Lower leg skin (tissue), 4 donors: Measurements from ENCODE around the gene DNAI2. TPM values are rescaled to one million over a fixed set of nuclear protein-coding genes. Genes with fewer than 3 reads are reported as not detected.

Experiments
- DNase-seq, 2 donors: peaks; one replicate each; pipeline ENCODE4 v3.0.0-alpha.2; 2019; ENCODE audit warnings: low spot score in 2 of 2
- H3K4me3 ChIP-seq: fragments of 200-600 bp; sonication (generic); 2 replicates; pipeline ENCODE4 v1.5.1; 2017; ENCODE audit warnings: mild to moderate bottlenecking, low read depth; ENCODE audit not compliant: poor library complexity, severe bottlenecking
- CTCF ChIP-seq, 3 donors: fragments of 450-650 bp; IDR thresholded peaks; one replicate each; pipeline ENCODE4 v1.5.1; 2016; ENCODE audit warnings: antibody characterized with exemption in 3 of 3, mild to moderate bottlenecking in 3 of 3, moderate library complexity in 2 of 3
- POLR2A ChIP-seq, 2 donors: fragments of 450-650 bp; IDR thresholded peaks; one replicate each; pipeline ENCODE4 v1.6.1; 2016 to 2017; ENCODE audit warnings: antibody characterized with exemption in 2 of 2, mild to moderate bottlenecking in 1 of 2, moderate library complexity in 1 of 2
- WGBS, 2 donors: methylation state at CpG; one replicate each; pipeline ENCODE4 v1.1.5; 2018; 5-methylcytosine and 5-hydroxymethylcytosine counted together
- intact Hi-C: fragments of 100-400 bp; cut with DNase I; formaldehyde crosslinking; loops from one replicate; pipeline ENCODE4 v1.15.0; 2023; ENCODE audit warnings: low total_unique reads
- total RNA-seq, 4 donors: library from RNA; depleted of rRNA; stranded (reverse); fragments of >200 nt; gene quantifications; one replicate each; pipeline ENCODE4 v1.1.0, GENCODE V29; 2016

DNAI2 gene
- total RNA-seq, 4 donors from 2014 or later, result 0.57 TPM; not detected in 3

GRCh38 chr17:74335529-74336062 is 61.6 kb downstream of the DNAI2 start:
- intact Hi-C loops, result no loop called here
- TF ChIP-seq CTCF (IDR thresholded peaks at IDR 0.05) (no peak), POLR2A (IDR thresholded peaks at IDR 0.05) (no peak)
- no peak overlapping the region for H3K4me3 ChIP-seq
- 79 to 88% methylated on average over 4 to 5 of the region's 5 CpGs for WGBS, 2 donors
- DNase-seq, result no peak

GRCh38 chr17:74336307-74336706 is 62.3 kb downstream of the DNAI2 start:
- no peak for DNase-seq
- TF ChIP-seq CTCF (IDR thresholded peaks at IDR 0.05) (no peak), POLR2A (IDR thresholded peaks at IDR 0.05) (no peak)
- WGBS, 2 donors, result 81 to 83% methylated on average over 7 of the region's 7 CpGs
- intact Hi-C loops, result no loop called here
- H3K4me3 ChIP-seq, result no peak overlapping the region

- WGBS, 2 donors, result 69 to 74% methylated on average over 10 to 12 of the region's 12 CpGs
- intact Hi-C loops, result no loop called here
- DNase-seq, result no peak
- TF ChIP-seq POLR2A (IDR thresholded peaks at IDR 0.05) (no peak), CTCF (IDR thresholded peaks at IDR 0.05) (no peak)
- no peak overlapping the region for H3K4me3 ChIP-seq
Measured at GRCh38 chr17:74337834-74338500, 63.9 kb downstream of the DNAI2 start.

GRCh38 chr17:74339537-74340195 is 65.6 kb downstream of the DNAI2 start:
- TF ChIP-seq POLR2A (IDR thresholded peaks at IDR 0.05) (no peak), CTCF (IDR thresholded peaks at IDR 0.05) (no peak)
- intact Hi-C loops, result no loop called here
- 68 to 84% methylated on average over 17 to 19 of the region's 19 CpGs for WGBS, 2 donors

GRCh38 chr17:74340470-74341023 is 66.5 kb downstream of the DNAI2 start:
- no peak overlapping the region for H3K4me3 ChIP-seq
- intact Hi-C loops, result no loop called here
- no peak for DNase-seq
- 57 to 61% methylated on average over 12 to 13 of the region's 13 CpGs for WGBS, 2 donors
- TF ChIP-seq CTCF (IDR thresholded peaks at IDR 0.05) (no peak), POLR2A (IDR thresholded peaks at IDR 0.05) (no peak)

More at GRCh38 chr17:74339537-74340195, 65.6 kb downstream of the DNAI2 start:
- H3K4me3 ChIP-seq, result no peak overlapping the region
- no peak for DNase-seq
